Suprapubic skin (tissue), 4 donors: Measurements from ENCODE around the gene CST5. TPM values are rescaled to one million over a fixed set of nuclear protein-coding genes. Genes with fewer than 3 reads are reported as not detected.
A peak's percentile ranks its signal among the peaks of the same experiment; 100 is the strongest.

Source experiments
- DNase-seq, 2 donors: peaks; one replicate each; pipeline ENCODE4 v3.0.0-alpha.2; 2019; ENCODE audit warnings: low spot score in 2 of 2
- H3K27ac ChIP-seq: fragments of 200-600 bp; sonication (generic); one replicate; pipeline ENCODE4 v1.5.1; 2019
- H3K27me3 ChIP-seq: fragments of 200-600 bp; sonication (generic); one replicate; pipeline ENCODE4 v1.5.1; 2019
- H3K36me3 ChIP-seq: fragments of 200-600 bp; sonication (generic); one replicate; pipeline ENCODE4 v1.5.1; 2019
- H3K4me1 ChIP-seq: fragments of 200-600 bp; sonication (generic); one replicate; pipeline ENCODE4 v1.5.1; 2019
- H3K4me3 ChIP-seq: fragments of 200-600 bp; sonication (generic); one replicate; pipeline ENCODE4 v1.5.1; 2019; ENCODE audit warnings: mild to moderate bottlenecking
- H3K9me3 ChIP-seq: fragments of 200-600 bp; sonication (generic); one replicate; pipeline ENCODE4 v1.5.1; 2019
- EP300 ChIP-seq: sonication (generic); formaldehyde crosslinking; IDR thresholded peaks from one replicate; pipeline ENCODE4 v1.6.1; 2017; ENCODE audit warnings: antibody characterized with exemption
- POLR2A ChIP-seq, 2 donors: fragments of 450-650 bp; IDR thresholded peaks; one replicate each; pipeline ENCODE4 v1.6.1; 2017; ENCODE audit warnings: antibody characterized with exemption in 2 of 2, mild to moderate bottlenecking in 2 of 2, moderate library complexity in 2 of 2
- POLR2AphosphoS5 ChIP-seq, 3 donors: sonication (generic); formaldehyde crosslinking; IDR thresholded peaks; one replicate each; pipeline ENCODE4 v1.6.1; 2017; ENCODE audit warnings: antibody characterized with exemption in 3 of 3
- WGBS: methylation state at CpG from one replicate; pipeline ENCODE4 v1.1.5; 2018; 5-methylcytosine and 5-hydroxymethylcytosine counted together
- total RNA-seq, 4 donors: library from RNA; depleted of rRNA; stranded (reverse); fragments of >200 nt; gene quantifications; one replicate each; pipeline ENCODE4 v1.1.0, GENCODE V29; 2016
- TF ChIP-seq, protein P1 (sequence below), 2 donors: fragments of 200-600 bp in 1 of 2; fragments of 450-650 bp in 1 of 2; sonication (generic) in 1 of 2; IDR thresholded peaks; one replicate each; pipeline ENCODE4 v1.5.1; 2016 to 2019; ENCODE audit warnings: antibody characterized with exemption in 2 of 2, mild to moderate bottlenecking in 1 of 2, moderate library complexity in 1 of 2

Gene CST5
- total RNA-seq, 4 donors from 2014 or later, result not detected

DNA sequence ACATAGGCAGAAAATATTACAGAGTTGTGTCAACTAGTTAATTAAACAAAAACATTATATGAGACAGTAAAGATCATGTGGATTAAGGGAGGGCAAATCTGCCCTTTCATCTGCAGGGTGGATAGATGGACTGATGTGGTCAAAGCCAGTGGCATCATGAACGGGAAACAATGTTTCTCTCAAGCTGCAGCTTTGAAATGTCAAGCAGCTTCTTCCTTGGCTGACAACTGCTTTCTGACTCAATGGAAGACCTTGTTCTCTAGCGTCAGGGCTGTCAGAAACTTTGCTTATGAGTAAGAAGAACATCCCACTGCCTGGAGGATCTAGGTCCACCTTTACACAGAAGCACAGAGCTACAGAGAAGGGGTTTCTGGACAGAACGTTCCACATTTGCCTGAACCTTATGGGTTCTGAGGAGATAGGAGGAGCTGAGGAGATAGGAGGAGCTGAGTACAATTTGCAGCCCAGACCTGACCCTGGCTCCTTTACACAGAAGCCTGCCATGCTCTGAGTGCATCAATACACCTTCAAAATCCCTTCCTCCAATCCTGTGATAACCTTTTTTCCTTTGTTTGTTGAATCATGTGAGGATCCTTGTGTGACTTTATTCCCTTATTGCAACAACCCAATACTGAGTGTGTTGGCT is 6.1 kb downstream of the CST5 start:
- H3K27ac ChIP-seq, result no peak overlapping the region
- peaks cover 10% of the 10 kb centered on the region for H3K27me3 ChIP-seq
- no peak overlapping the region for H3K4me3 ChIP-seq
- no peaks in the 10 kb centered on the region for H3K9me3 ChIP-seq
- TF ChIP-seq POLR2AphosphoS5 (IDR thresholded peaks at IDR 0.05), result no peak
- TF ChIP-seq EP300, result peak; percentile 23
- 29% methylated on average over 3 of the region's 3 CpGs for WGBS
- no peak for DNase-seq
- H3K36me3 ChIP-seq, result no peaks in the 10 kb centered on the region
- no peaks in the 10 kb centered on the region for H3K4me1 ChIP-seq

DNA sequence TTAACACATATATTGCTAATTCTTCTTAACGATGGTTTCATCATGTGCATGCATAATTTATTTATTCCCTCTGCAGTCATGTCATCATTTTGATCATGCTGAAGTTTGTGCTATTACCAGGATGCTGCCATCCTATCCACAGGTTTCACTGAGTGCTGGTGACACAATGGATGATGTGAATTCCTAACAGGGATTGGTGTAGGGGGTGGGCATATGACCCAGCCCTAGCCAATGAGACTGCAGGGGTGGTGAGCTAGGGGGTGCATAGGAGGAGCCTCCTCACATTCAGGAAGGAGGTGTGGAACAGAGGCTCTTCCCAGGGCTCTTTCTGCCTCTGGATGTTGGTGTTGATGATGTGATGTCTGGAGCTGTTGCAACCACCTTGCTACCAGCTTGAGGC is 7.5 kb downstream of the CST5 start:
- Histone ChIP-seq H3K9me3 (no peaks in the 10 kb centered on the region), H3K27ac (no peak overlapping the region), H3K27me3 (peaks cover 13% of the 10 kb centered on the region), H3K36me3 (no peaks in the 10 kb centered on the region), H3K4me1 (no peaks in the 10 kb centered on the region), H3K4me3 (no peak overlapping the region)
- WGBS, result 76% methylated on average over 1 of the region's 1 CpG
- TF ChIP-seq POLR2A (IDR thresholded peaks at IDR 0.05), result no peak
- TF ChIP-seq, protein P1, sequence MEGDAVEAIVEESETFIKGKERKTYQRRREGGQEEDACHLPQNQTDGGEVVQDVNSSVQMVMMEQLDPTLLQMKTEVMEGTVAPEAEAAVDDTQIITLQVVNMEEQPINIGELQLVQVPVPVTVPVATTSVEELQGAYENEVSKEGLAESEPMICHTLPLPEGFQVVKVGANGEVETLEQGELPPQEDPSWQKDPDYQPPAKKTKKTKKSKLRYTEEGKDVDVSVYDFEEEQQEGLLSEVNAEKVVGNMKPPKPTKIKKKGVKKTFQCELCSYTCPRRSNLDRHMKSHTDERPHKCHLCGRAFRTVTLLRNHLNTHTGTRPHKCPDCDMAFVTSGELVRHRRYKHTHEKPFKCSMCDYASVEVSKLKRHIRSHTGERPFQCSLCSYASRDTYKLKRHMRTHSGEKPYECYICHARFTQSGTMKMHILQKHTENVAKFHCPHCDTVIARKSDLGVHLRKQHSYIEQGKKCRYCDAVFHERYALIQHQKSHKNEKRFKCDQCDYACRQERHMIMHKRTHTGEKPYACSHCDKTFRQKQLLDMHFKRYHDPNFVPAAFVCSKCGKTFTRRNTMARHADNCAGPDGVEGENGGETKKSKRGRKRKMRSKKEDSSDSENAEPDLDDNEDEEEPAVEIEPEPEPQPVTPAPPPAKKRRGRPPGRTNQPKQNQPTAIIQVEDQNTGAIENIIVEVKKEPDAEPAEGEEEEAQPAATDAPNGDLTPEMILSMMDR (IDR thresholded peaks at IDR 0.05), result no peak
- no peak for TF ChIP-seq EP300
- no peak for TF ChIP-seq POLR2AphosphoS5 (IDR thresholded peaks at IDR 0.05)
- no peak for DNase-seq

DNA sequence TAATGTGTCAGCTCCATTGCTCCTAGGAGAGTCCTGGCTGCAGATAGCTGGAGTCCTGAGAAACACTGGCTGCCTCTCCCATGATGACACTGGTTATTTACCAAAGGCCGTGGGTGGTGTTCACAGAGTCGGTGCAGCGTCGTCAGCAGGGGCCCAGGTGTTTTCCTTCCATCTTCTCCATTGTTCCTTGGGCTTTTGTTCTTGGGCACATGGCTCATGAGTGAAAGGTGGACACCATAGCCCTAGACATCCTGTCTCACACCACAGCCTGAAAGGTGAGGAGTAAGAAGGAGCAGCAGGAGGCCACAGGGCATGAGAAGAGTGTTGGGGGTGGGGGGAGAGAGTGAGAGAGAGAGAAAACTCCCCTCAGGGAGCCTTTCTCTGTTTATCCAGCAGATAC is 9.1 kb downstream of the CST5 start:
- H3K36me3 ChIP-seq, result no peaks in the 10 kb centered on the region
- no peaks in the 10 kb centered on the region for H3K9me3 ChIP-seq
- TF ChIP-seq POLR2AphosphoS5 (IDR thresholded peaks at IDR 0.05), result no peak
- TF ChIP-seq, protein P1 (IDR thresholded peaks at IDR 0.05), result no peak
- TF ChIP-seq POLR2A (IDR thresholded peaks at IDR 0.05), result no peak
- TF ChIP-seq EP300, result no peak
- WGBS, result 49% methylated on average over 4 of the region's 4 CpGs
- DNase-seq, result no peak
- H3K4me1 ChIP-seq, result no peaks in the 10 kb centered on the region
- H3K27me3 ChIP-seq, result peaks cover 16% of the 10 kb centered on the region
- H3K4me3 ChIP-seq, result no peak overlapping the region
- H3K27ac ChIP-seq, result no peak overlapping the region

DNA sequence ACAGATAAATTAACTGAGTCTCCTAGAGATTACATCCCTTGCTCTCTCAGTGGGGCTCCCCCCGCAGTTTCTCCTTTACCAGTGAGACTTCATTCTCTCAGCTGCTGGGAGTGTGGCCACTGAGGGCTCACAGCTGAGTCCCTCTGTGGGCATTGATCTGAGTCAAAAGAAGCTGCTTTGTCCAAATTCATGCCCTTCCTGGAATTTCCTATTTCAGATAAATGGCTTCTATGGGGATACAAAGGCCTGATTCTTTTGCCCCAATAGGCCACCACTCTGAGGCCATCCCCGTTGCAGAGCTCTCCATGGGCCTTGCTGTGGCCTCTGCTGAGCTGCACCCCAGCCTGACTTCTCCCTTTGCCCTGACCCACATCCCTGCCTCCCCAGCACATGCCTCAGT is 10.0 kb downstream of the CST5 start:
- Histone ChIP-seq H3K4me1 (no peaks in the 10 kb centered on the region), H3K27me3 (peaks cover 16% of the 10 kb centered on the region), H3K4me3 (no peak overlapping the region), H3K9me3 (no peaks in the 10 kb centered on the region), H3K36me3 (no peaks in the 10 kb centered on the region), H3K27ac (no peak overlapping the region)
- TF ChIP-seq, protein P1 (IDR thresholded peaks at IDR 0.05), result no peak
- TF ChIP-seq POLR2AphosphoS5 (IDR thresholded peaks at IDR 0.05), result no peak
- no peak for TF ChIP-seq POLR2A (IDR thresholded peaks at IDR 0.05)
- no peak for TF ChIP-seq EP300
- 85% methylated on average over 2 of the region's 2 CpGs for WGBS
- DNase-seq, result no peak

GRCh38 chr20:23868321-23868720 is 11.2 kb downstream of the CST5 start:
- 39% methylated on average over 5 of the region's 5 CpGs for WGBS
- H3K36me3 ChIP-seq, result no peaks in the 10 kb centered on the region
- no peak overlapping the region for H3K27ac ChIP-seq
- H3K4me3 ChIP-seq, result no peak overlapping the region
- H3K27me3 ChIP-seq, result peaks cover 16% of the 10 kb centered on the region
- H3K4me1 ChIP-seq, result no peaks in the 10 kb centered on the region
- TF ChIP-seq EP300 (no peak), POLR2A (IDR thresholded peaks at IDR 0.05) (no peak), POLR2AphosphoS5 (IDR thresholded peaks at IDR 0.05) (no peak)
- TF ChIP-seq, protein P1 (IDR thresholded peaks at IDR 0.05), result no peak
- no peak for DNase-seq
- no peaks in the 10 kb centered on the region for H3K9me3 ChIP-seq
